ENCODE data around the gene TGFBI.

TGFBI gene

GRCh38 chr5:136028782-136029742 is at the start of gene TGFBI:
Gene TGFBI (plus strand): TSS chr5:136028988. CDS start chr5:136029056, 68 bp downstream.
- no peak for DNase-seq (ENCODE audit: insufficient read length, low spot score)
- FAIRE-seq = no peak

- no peak for FAIRE-seq
These were observed 49.8 kb upstream of the TGFBI start for GRCh38 chr5:135978993-135979392.

GRCh38 chr5:135979510-135979909 is 49.3 kb upstream of the TGFBI start:
- DNase-seq (ENCODE audit: insufficient read length, low spot score) = no peak
- FAIRE-seq = no peak

More at GRCh38 chr5:135978993-135979392, 49.8 kb upstream of the TGFBI start:
- DNase-seq (ENCODE audit: insufficient read length, low spot score) = no peak

- DNase-seq (ENCODE audit: insufficient read length, low spot score) = no peak
- FAIRE-seq = no peak
These were observed 48.2 kb upstream of the TGFBI start for GRCh38 chr5:135980620-135981019.

- FAIRE-seq (no peak), DNase-seq (ENCODE audit: insufficient read length, low spot score) (no peak)
These were observed 42.8 kb upstream of the TGFBI start for GRCh38 chr5:135985951-135986350.

GRCh38 chr5:135986401-135986800 is 42.4 kb upstream of the TGFBI start:
- no peak for DNase-seq (ENCODE audit: insufficient read length, low spot score)
- FAIRE-seq = no peak

- DNase-seq (ENCODE audit: insufficient read length, low spot score) = no peak
- no peak for FAIRE-seq
These were observed 41.8 kb upstream of the TGFBI start for GRCh38 chr5:135986891-135987401.

- no peak for DNase-seq (ENCODE audit: insufficient read length, low spot score)
- FAIRE-seq = no peak
These were observed 40.2 kb upstream of the TGFBI start for GRCh38 chr5:135988546-135988945.

- FAIRE-seq (no peak), DNase-seq (ENCODE audit: insufficient read length, low spot score) (no peak)
These were observed 39.1 kb upstream of the TGFBI start for GRCh38 chr5:135989686-135990085.

- DNase-seq (ENCODE audit: insufficient read length, low spot score) = no peak
- FAIRE-seq = no peak
These were observed 38.1 kb upstream of the TGFBI start for GRCh38 chr5:135990528-135991255.

GRCh38 chr5:135991429-135991828 is 37.4 kb upstream of the TGFBI start:
- DNase-seq (ENCODE audit: insufficient read length, low spot score) (no peak), FAIRE-seq (no peak)

GRCh38 chr5:135993335-135993879 is 35.4 kb upstream of the TGFBI start:
- FAIRE-seq (no peak), DNase-seq (ENCODE audit: insufficient read length, low spot score) (no peak)

- no peak for FAIRE-seq
- no peak for DNase-seq (ENCODE audit: insufficient read length, low spot score)
These were observed 34.7 kb upstream of the TGFBI start for GRCh38 chr5:135993880-135994636.

- DNase-seq (ENCODE audit: insufficient read length, low spot score) (no peak), FAIRE-seq (no peak)
These were observed 32.8 kb upstream of the TGFBI start for GRCh38 chr5:135995976-135996375.

GRCh38 chr5:135996611-135997010 is 32.2 kb upstream of the TGFBI start:
- DNase-seq (ENCODE audit: insufficient read length, low spot score) (no peak), FAIRE-seq (no peak)

- DNase-seq (ENCODE audit: insufficient read length, low spot score) (no peak), FAIRE-seq (no peak)
These were observed 31.0 kb upstream of the TGFBI start for GRCh38 chr5:135997673-135998335.

GRCh38 chr5:135998889-135999288 is 29.9 kb upstream of the TGFBI start:
- DNase-seq (ENCODE audit: insufficient read length, low spot score) (no peak), FAIRE-seq (no peak)

GRCh38 chr5:135999406-136000139 is 29.2 kb upstream of the TGFBI start:
- no peak for FAIRE-seq
- DNase-seq (ENCODE audit: insufficient read length, low spot score) = no peak

- FAIRE-seq = no peak
- DNase-seq (ENCODE audit: insufficient read length, low spot score) = no peak
These were observed 28.6 kb upstream of the TGFBI start for GRCh38 chr5:136000147-136000546.
